ENCODE results near the gene CHRNG.
"Not testable (repeated sequence)": the region's sequence is repeated elsewhere in the genome, so short reads cannot be mapped to it uniquely, and the experiment has no call there.

Gene CHRNG

DNA sequence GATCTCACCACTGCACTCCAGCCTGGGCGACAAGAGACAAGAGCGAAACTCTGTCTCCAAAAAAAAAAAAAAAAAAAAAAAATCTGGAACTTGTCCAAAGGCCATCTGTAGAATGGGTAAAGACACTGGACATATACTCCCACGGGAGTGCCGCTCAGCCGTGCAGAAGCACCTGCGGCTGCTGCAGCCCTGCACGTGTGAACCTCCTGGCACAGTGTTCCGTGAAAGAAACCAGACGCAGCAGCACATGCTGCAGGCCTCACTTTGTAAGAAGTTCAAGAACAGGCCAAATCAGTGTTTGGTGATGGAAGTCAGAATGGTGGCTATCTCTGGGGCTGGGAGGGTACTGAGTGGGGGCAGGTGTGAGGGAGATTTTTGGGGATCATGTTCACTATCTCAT lies 7.1 kb upstream of the CHRNG start:
- no peaks in the 10 kb centered on the region for H3K27me3 ChIP-seq (ENCODE audit: control insufficient read depth, insufficient read depth, low read length)
- peaks cover 5% of the 10 kb centered on the region for H3K9me3 ChIP-seq (replicated peaks; ENCODE audit: low read length)
- no peaks in the 10 kb centered on the region for H3K36me3 ChIP-seq (ENCODE audit: insufficient read depth, low read length)
- no peak overlapping the region for H3K9ac ChIP-seq (ENCODE audit: low read depth, low read length)
- no peak overlapping the region for H3K4me2 ChIP-seq (ENCODE audit: low read length)
- peaks cover 10% of the 10 kb centered on the region for H3K4me1 ChIP-seq (ENCODE audit: control insufficient read depth, insufficient read depth, low read length)
- H3K4me3 ChIP-seq (ENCODE audit: low read length) = no peak overlapping the region

DNA sequence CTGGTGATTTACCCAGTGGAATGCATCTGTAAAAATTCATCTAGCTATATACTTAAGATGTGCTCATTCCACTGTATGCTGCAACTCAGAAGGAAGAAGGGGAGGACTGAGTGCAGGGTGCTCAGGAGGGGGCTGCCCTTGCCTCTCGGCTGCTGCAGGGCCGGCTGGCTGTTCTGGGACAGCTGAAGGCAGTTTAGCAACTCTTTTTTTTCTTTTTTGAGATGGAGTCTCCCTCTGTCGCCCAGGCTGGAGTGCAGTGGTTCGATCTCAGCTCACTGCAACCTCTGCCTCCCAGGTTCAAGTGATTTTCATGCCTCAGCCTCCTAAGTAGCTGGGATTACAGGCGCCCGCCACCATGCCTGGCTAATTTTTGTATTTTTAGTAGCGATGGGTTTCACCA lies 6.7 kb upstream of the CHRNG start:
- H3K9ac ChIP-seq (ENCODE audit: low read depth, low read length); H3K27me3 ChIP-seq (ENCODE audit: control insufficient read depth, insufficient read depth, low read length): not testable (repeated sequence)

GRCh38 chr2:232533944-232534710 lies 5.4 kb upstream of the CHRNG start:
- Histone ChIP-seq H3K4me2 (ENCODE audit: low read length) (no peak overlapping the region), H3K4me1 (ENCODE audit: control insufficient read depth, insufficient read depth, low read length) (peaks cover 5% of the 10 kb centered on the region), H3K9ac (ENCODE audit: low read depth, low read length) (no peak overlapping the region), H3K36me3 (ENCODE audit: insufficient read depth, low read length) (no peaks in the 10 kb centered on the region), H3K9me3 (replicated peaks; ENCODE audit: low read length) (peaks cover 5% of the 10 kb centered on the region), H3K4me3 (ENCODE audit: low read length) (no peak overlapping the region), H3K27me3 (ENCODE audit: control insufficient read depth, insufficient read depth, low read length) (peaks cover 3% of the 10 kb centered on the region)

More for the DNA sequence above, 6.7 kb upstream of the CHRNG start:
- not testable (repeated sequence) for H3K4me3 ChIP-seq (ENCODE audit: low read length); H3K36me3 ChIP-seq (ENCODE audit: insufficient read depth, low read length); H3K4me1 ChIP-seq (ENCODE audit: control insufficient read depth, insufficient read depth, low read length); H3K9me3 ChIP-seq (replicated peaks; ENCODE audit: low read length); H3K4me2 ChIP-seq (ENCODE audit: low read length)

DNA sequence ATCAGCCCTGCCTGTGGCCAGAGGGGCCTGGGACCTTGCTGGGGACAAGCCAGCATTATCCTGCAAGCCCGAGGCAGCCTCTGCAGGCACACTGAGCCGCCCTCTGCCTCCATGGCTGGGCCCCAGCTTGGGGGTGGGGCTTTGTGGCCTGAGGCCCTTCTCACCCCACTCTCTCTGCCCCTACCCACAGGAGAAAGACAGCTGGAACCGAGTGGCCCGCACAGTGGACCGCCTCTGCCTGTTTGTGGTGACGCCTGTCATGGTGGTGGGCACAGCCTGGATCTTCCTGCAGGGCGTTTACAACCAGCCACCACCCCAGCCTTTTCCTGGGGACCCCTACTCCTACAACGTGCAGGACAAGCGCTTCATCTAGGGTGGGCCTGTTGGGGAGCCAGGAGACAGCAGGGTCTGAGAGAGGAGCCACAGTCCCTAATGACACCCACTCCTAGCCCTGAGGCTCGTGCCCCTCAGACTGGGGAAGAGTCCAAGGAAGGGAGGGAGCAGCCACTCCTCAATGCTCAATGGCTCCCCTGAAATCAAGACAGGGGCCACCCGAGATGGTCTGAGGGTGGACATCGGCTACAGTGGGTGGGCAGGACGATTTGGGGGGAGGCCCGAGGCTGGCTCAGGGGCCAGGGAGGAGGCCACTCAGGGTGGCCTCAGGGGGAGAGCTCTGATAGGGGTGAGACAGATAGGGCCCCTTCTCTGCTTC lies 4.4 kb upstream of the CHRNG start:
- Histone ChIP-seq H3K9me3 (replicated peaks; ENCODE audit: low read length) (peaks cover 5% of the 10 kb centered on the region), H3K36me3 (ENCODE audit: insufficient read depth, low read length) (no peaks in the 10 kb centered on the region), H3K4me3 (ENCODE audit: low read length) (no peak overlapping the region)

DNA sequence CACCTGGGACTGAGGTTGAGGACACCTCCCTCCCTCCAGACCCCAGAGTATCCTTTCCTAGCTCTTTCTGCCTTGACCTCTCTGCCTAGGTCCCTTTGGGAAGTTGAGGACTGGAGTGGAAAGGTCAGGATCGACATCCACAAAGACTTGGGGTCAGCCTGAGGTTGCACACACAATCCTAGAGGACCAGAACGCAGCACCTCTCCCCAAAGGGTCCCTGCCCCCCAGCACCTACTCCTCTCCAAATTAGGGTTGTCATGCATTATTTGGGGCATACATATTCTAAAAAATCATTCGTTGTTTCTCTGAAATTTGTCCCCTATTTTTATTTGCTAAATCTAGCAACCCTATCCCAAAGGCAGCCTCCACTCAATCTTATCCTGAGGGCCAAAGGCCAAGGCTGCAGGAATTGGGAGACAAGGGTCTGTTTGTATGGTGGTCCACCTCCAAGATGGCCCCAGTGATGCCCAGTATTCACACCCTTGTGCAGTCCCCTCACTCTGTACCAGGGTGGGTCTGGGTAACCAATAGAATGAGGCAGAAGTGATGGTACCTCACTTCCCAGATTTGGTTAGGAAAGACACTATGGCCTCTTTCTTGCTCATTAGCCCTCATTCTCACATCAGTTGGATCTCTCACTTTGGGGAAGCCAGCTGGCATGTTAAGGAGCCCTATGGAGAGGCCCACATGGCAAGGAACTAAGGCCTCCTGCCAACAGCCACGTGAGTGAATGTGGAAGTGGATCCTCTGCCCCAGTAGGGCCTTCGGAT lies 3.5 kb upstream of the CHRNG start:
- H3K4me2 ChIP-seq (ENCODE audit: low read length) = no peak overlapping the region
- peaks cover 6% of the 10 kb centered on the region for H3K27me3 ChIP-seq (ENCODE audit: control insufficient read depth, insufficient read depth, low read length)
- H3K4me1 ChIP-seq (ENCODE audit: control insufficient read depth, insufficient read depth, low read length) = peaks cover 10% of the 10 kb centered on the region
- H3K9ac ChIP-seq (ENCODE audit: low read depth, low read length) = no peak overlapping the region
- H3K9me3 ChIP-seq (replicated peaks; ENCODE audit: low read length) = peaks cover 5% of the 10 kb centered on the region
- H3K36me3 ChIP-seq (ENCODE audit: insufficient read depth, low read length) = no peaks in the 10 kb centered on the region
- H3K4me3 ChIP-seq (ENCODE audit: low read length) = no peak overlapping the region

More for the DNA sequence above, 4.4 kb upstream of the CHRNG start:
- Histone ChIP-seq H3K27me3 (ENCODE audit: control insufficient read depth, insufficient read depth, low read length) (peaks cover 6% of the 10 kb centered on the region), H3K4me2 (ENCODE audit: low read length) (no peak overlapping the region), H3K9ac (ENCODE audit: low read depth, low read length) (no peak overlapping the region), H3K4me1 (ENCODE audit: control insufficient read depth, insufficient read depth, low read length) (peaks cover 10% of the 10 kb centered on the region)

DNA sequence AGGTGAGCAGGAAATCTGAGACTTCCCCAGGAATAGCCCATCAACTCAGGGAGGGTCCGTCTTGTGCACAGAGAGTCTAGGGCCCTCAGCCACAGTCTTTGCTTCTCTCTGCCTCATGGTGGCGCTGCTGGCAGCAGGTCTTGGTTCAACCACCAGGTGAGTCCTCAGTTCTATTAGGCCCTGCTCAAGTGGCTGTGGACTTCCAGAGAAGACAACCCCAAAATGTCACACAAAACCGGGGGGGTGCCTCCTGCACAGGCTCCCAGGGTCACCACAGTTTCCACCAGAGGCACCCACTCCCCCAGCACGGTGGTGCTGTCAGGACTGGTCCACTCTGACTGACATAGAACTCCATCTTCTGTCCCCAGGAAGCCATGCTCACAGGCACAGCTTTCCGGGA lies 2.4 kb upstream of the CHRNG start:
- Histone ChIP-seq H3K27me3 (ENCODE audit: control insufficient read depth, insufficient read depth, low read length) (peaks cover 6% of the 10 kb centered on the region), H3K36me3 (ENCODE audit: insufficient read depth, low read length) (no peaks in the 10 kb centered on the region), H3K9me3 (replicated peaks; ENCODE audit: low read length) (peaks cover 5% of the 10 kb centered on the region), H3K4me1 (ENCODE audit: control insufficient read depth, insufficient read depth, low read length) (peaks cover 10% of the 10 kb centered on the region), H3K9ac (ENCODE audit: low read depth, low read length) (no peak overlapping the region), H3K4me2 (ENCODE audit: low read length) (no peak overlapping the region), H3K4me3 (ENCODE audit: low read length) (no peak overlapping the region)

DNA sequence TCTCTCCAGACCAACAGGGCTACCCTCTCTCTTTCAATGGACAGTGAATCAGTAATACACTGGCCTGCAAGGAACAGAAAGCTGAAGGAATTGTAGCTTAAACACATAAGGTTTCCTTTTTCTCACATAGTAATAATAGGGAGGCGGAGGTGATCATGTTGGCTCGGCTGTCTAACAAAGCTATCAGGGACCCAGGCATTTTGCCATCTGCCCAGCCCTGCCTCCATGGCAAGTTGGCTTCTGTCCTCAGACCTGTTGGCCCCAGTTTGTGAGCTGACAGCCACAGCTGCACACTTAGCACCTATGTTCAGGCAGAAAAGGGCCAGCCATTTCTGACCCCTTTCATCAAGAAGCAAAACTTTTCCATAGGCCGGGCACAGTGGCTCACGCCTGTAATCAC lies 2.0 kb upstream of the CHRNG start:
- H3K4me1 ChIP-seq (ENCODE audit: control insufficient read depth, insufficient read depth, low read length) = peaks cover 10% of the 10 kb centered on the region
- H3K36me3 ChIP-seq (ENCODE audit: insufficient read depth, low read length) = no peaks in the 10 kb centered on the region
- no peak overlapping the region for H3K4me3 ChIP-seq (ENCODE audit: low read length)
- peaks cover 5% of the 10 kb centered on the region for H3K9me3 ChIP-seq (replicated peaks; ENCODE audit: low read length)
- H3K9ac ChIP-seq (ENCODE audit: low read depth, low read length) = no peak overlapping the region
- H3K27me3 ChIP-seq (ENCODE audit: control insufficient read depth, insufficient read depth, low read length) = peaks cover 6% of the 10 kb centered on the region
- no peak overlapping the region for H3K4me2 ChIP-seq (ENCODE audit: low read length)

DNA sequence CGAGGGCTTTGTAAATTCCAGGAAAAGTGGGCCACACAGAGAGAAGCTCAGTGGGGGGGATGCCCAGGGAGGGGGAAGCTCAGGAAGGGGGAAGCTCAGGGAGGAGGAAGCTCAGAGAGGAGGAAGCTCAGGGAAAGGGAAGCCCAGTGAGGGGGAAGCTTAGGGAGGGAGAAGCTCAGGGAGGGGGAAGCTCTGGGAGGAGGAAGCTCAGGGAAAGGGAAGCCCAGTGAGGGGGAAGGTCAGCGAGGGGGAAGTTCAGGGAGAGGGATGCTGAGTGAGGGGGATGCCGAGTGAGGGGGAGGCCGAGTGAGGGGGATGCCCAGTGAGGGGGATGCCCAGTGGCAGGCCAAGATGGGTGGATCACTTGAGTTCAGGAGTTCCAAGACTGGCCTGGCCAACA lies 821 bp upstream of the CHRNG start:
- H3K9me3 ChIP-seq (replicated peaks; ENCODE audit: low read length) = peaks cover 5% of the 10 kb centered on the region
- no peak overlapping the region for H3K9ac ChIP-seq (ENCODE audit: low read depth, low read length)
- H3K27me3 ChIP-seq (ENCODE audit: control insufficient read depth, insufficient read depth, low read length) = peaks cover 6% of the 10 kb centered on the region
- no peak overlapping the region for H3K4me3 ChIP-seq (ENCODE audit: low read length)
- no peaks in the 10 kb centered on the region for H3K36me3 ChIP-seq (ENCODE audit: insufficient read depth, low read length)
- H3K4me1 ChIP-seq (ENCODE audit: control insufficient read depth, insufficient read depth, low read length) = peaks cover 10% of the 10 kb centered on the region
- H3K4me2 ChIP-seq (ENCODE audit: low read length) = no peak overlapping the region

DNA sequence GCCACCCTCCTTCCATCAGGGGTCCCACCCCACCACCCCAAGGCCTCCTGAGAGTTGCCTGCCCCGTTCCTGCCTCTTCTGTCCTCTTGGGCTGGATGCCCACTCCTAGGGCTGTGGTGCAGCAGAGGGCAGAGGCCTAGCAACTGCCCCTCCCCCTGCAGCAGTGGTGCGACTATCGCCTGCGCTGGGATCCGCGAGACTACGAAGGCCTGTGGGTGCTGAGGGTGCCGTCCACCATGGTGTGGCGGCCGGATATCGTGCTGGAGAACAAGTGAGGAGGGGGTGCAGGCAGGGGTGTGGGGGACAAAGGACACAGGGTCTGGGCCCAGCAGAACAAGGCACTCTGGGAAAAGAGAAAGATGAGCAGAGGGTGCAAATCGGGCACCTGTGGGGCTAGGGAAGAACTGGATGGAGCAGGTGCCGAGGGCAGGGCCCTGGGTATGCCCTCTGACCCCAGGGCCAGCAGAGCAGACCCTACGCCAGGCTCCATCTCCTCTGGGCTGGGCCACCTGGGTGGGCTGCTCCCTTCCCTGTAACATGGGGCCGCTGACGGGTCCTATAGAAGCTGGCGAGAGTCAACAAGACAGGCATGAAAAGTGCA lies 1.0 kb downstream of the CHRNG start:
- no peak overlapping the region for H3K9ac ChIP-seq (ENCODE audit: low read depth, low read length)
- peaks cover 6% of the 10 kb centered on the region for H3K27me3 ChIP-seq (ENCODE audit: control insufficient read depth, insufficient read depth, low read length)
- H3K4me3 ChIP-seq (ENCODE audit: low read length) = no peak overlapping the region
- peaks cover 10% of the 10 kb centered on the region for H3K4me1 ChIP-seq (ENCODE audit: control insufficient read depth, insufficient read depth, low read length)
- no peaks in the 10 kb centered on the region for H3K36me3 ChIP-seq (ENCODE audit: insufficient read depth, low read length)
- no peak overlapping the region for H3K4me2 ChIP-seq (ENCODE audit: low read length)
- peaks cover 5% of the 10 kb centered on the region for H3K9me3 ChIP-seq (replicated peaks; ENCODE audit: low read length)

DNA sequence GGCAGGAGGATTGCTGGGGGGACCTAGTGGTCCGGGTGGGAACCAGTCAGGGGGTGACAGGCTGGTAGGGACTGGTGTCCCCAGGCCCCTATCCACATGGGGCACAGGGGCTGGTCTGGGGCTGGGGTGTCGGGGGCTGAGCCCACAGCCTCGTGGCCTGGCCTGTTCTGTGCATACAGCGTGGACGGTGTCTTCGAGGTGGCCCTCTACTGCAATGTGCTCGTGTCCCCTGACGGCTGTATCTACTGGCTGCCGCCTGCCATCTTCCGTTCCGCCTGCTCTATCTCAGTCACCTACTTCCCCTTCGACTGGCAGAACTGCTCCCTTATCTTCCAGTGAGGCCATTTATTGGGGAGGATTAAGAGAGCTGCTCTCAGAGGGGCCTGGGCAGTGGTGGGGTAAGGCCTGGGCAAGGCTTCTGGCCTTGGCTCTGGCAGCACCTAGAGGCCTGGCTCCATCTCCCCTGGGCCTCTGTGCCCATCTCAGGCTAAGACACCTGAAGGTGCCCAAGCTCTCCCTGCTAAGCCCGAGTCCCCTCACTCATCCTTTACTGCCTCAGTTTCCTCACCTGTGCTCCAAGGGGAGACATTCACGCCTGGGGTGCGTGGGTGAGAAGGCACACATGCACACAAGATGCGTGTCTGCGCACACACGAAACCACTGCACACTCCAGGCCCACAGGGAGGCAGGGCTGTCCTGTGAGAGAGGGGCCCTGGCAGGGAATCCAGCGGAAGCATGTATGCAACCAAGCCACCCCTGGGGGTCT lies 1.9 kb downstream of the CHRNG start:
- no peak overlapping the region for H3K9ac ChIP-seq (ENCODE audit: low read depth, low read length)
- no peak overlapping the region for H3K4me2 ChIP-seq (ENCODE audit: low read length)
- no peak overlapping the region for H3K4me3 ChIP-seq (ENCODE audit: low read length)
- peaks cover 1% of the 10 kb centered on the region for H3K36me3 ChIP-seq (ENCODE audit: insufficient read depth, low read length)
- H3K4me1 ChIP-seq (ENCODE audit: control insufficient read depth, insufficient read depth, low read length) = peaks cover 10% of the 10 kb centered on the region
- H3K9me3 ChIP-seq (replicated peaks; ENCODE audit: low read length) = peaks cover 1% of the 10 kb centered on the region
- H3K27me3 ChIP-seq (ENCODE audit: control insufficient read depth, insufficient read depth, low read length) = peaks cover 6% of the 10 kb centered on the region

Measured in skeletal muscle satellite cell (primary cell).